HEK293 (cell line): ENCODE data around the gene NXPH4.

ENCODE experiments used
- IKZF3 ChIP-seq: fragments of 450-650 bp; IDR thresholded peaks from 2 replicates; pipeline ENCODE4 v1.5.0; 2018; ENCODE audit warnings: missing biosample characterization, mild to moderate bottlenecking, missing genetic modification characterization, moderate library complexity
- INSM2 ChIP-seq: fragments of 450-650 bp; formaldehyde crosslinking; IDR thresholded peaks from 2 replicates; pipeline ENCODE4 v1.5.1; 2016; ENCODE audit warnings: missing biosample characterization, missing genetic modification characterization
- TCF7L2 ChIP-seq: IDR thresholded peaks from 2 replicates; pipeline ENCODE4 v1.6.1; 2011; ENCODE audit warnings: low read depth, mild to moderate bottlenecking, inconsistent platforms, low read length, moderate library complexity, borderline replicate concordance
- ZBTB10 ChIP-seq: fragments of 450-650 bp; formaldehyde crosslinking; IDR thresholded peaks from 2 replicates; pipeline ENCODE4 v1.5.1; 2016; ENCODE audit warnings: missing biosample characterization, missing genetic modification characterization
- ZBTB20 ChIP-seq: fragments of 450-650 bp; formaldehyde crosslinking; IDR thresholded peaks from 2 replicates; pipeline ENCODE4 v1.5.1; 2016; ENCODE audit warnings: missing biosample characterization, missing genetic modification characterization
- ZFP69B ChIP-seq: fragments of 450-650 bp; formaldehyde crosslinking; IDR thresholded peaks from 2 replicates; pipeline ENCODE4 v1.5.1; 2016; ENCODE audit warnings: missing biosample characterization, missing genetic modification characterization
- ZNF132 ChIP-seq: fragments of 450-650 bp; formaldehyde crosslinking; IDR thresholded peaks from 2 replicates; pipeline ENCODE4 v1.5.1; 2017; ENCODE audit warnings: missing biosample characterization, missing genetic modification characterization, borderline replicate concordance
- ZNF157 ChIP-seq: fragments of 450-650 bp; formaldehyde crosslinking; IDR thresholded peaks from 2 replicates; pipeline ENCODE4 v1.5.1; 2016; ENCODE audit warnings: missing biosample characterization, missing genetic modification characterization
- ZNF16 ChIP-seq: fragments of 450-650 bp; formaldehyde crosslinking; IDR thresholded peaks from 2 replicates; pipeline ENCODE4 v1.5.1; 2016; ENCODE audit warnings: low read depth, missing biosample characterization, missing genetic modification characterization
- ZNF274 ChIP-seq, 2 experiments: fragments of 200-500 bp in 1 of 2; fragments of 450-650 bp in 1 of 2; sonication (Bioruptor generic) in 1 of 2; formaldehyde crosslinking in 1 of 2; IDR thresholded peaks; 2 replicates each; pipeline versions ENCODE4 v1.5.1 to v1.6.1; 2014 to 2016; ENCODE audit warnings: borderline replicate concordance in 1 of 2, inconsistent platforms in 1 of 2, low read length in 1 of 2, missing biosample characterization in 1 of 2, missing genetic modification characterization in 1 of 2
- ZNF341 ChIP-seq: fragments of 450-650 bp; formaldehyde crosslinking; IDR thresholded peaks from 2 replicates; pipeline ENCODE4; 2016; ENCODE audit warnings: low read depth, missing biosample characterization, missing genetic modification characterization
- ZNF449 ChIP-seq: fragments of 450-650 bp; formaldehyde crosslinking; IDR thresholded peaks from 2 replicates; pipeline ENCODE4 v1.5.1; 2017; ENCODE audit warnings: missing biosample characterization, mild to moderate bottlenecking, missing genetic modification characterization, moderate library complexity
- ZNF521 ChIP-seq: fragments of 450-650 bp; formaldehyde crosslinking; IDR thresholded peaks from 2 replicates; pipeline ENCODE4 v1.5.1; 2017; ENCODE audit warnings: missing biosample characterization, mild to moderate bottlenecking, missing genetic modification characterization
- ZNF544 ChIP-seq: fragments of 450-650 bp; formaldehyde crosslinking; IDR thresholded peaks from 2 replicates; pipeline ENCODE4 v1.5.0; 2017; ENCODE audit warnings: missing biosample characterization, missing genetic modification characterization
- ZNF677 ChIP-seq: fragments of 450-650 bp; IDR thresholded peaks from 2 replicates; pipeline ENCODE4 v1.5.0; 2018; ENCODE audit warnings: missing biosample characterization, mild to moderate bottlenecking, missing genetic modification characterization, moderate library complexity
- ZNF777 ChIP-seq: fragments of 450-650 bp; formaldehyde crosslinking; IDR thresholded peaks from 2 replicates; pipeline ENCODE4 v1.5.1; 2017; ENCODE audit warnings: missing biosample characterization, missing genetic modification characterization, borderline replicate concordance
- ZNF830 ChIP-seq: fragments of 450-650 bp; IDR thresholded peaks from 2 replicates; pipeline ENCODE4 v1.5.0; 2018; ENCODE audit warnings: missing biosample characterization, missing genetic modification characterization, low read depth, mild to moderate bottlenecking, moderate library complexity
- TF ChIP-seq, protein P1 (sequence below): fragments of 450-650 bp; formaldehyde crosslinking; IDR thresholded peaks from 2 replicates; pipeline ENCODE4 v1.5.1; 2016; ENCODE audit warnings: missing biosample characterization, missing genetic modification characterization
- TF ChIP-seq, protein P2 (sequence below): fragments of 450-650 bp; formaldehyde crosslinking; IDR thresholded peaks from 2 replicates; pipeline ENCODE4 v1.5.1; 2016; ENCODE audit warnings: missing biosample characterization, missing genetic modification characterization
- TF ChIP-seq, protein P3 (sequence below): fragments of 450-650 bp; formaldehyde crosslinking; IDR thresholded peaks from 2 replicates; pipeline ENCODE4 v1.5.1; 2017; ENCODE audit warnings: missing biosample characterization, missing genetic modification characterization
- TF ChIP-seq, protein P4 (sequence below): fragments of 450-650 bp; formaldehyde crosslinking; IDR thresholded peaks from 2 replicates; pipeline ENCODE4 v1.5.1; 2017; ENCODE audit warnings: missing biosample characterization, missing genetic modification characterization
- TF ChIP-seq, protein P5 (sequence below): fragments of 450-650 bp; formaldehyde crosslinking; conservative IDR thresholded peaks from 2 replicates; pipeline ENCODE4 v1.5.1; 2016; ENCODE audit warnings: low read depth, missing biosample characterization, missing genetic modification characterization

Gene NXPH4

GRCh38 chr12:57229634-57230380 lies 13.2 kb downstream of the NXPH4 start, which contains the start of gene SHMT2 (continued):
- peak; percentile 83 for TF ChIP-seq ZNF341 (tag by site-specific recombination)
- no peak for TF ChIP-seq ZNF16 (tag by site-specific recombination)
- TF ChIP-seq, protein P1, sequence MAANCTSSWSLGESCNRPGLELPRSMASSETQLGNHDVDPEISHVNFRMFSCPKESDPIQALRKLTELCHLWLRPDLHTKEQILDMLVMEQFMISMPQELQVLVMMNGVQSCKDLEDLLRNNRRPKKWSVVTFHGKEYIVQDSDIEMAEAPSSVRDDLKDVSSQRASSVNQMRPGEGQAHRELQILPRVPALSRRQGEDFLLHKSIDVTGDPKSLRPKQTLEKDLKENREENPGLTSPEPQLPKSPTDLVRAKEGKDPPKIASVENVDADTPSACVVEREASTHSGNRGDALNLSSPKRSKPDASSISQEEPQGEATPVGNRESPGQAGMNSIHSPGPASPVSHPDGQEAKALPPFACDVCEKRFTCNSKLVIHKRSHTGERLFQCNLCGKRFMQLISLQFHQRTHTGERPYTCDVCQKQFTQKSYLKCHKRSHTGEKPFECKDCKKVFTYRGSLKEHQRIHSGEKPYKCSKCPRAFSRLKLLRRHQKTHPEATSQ (tag by site-specific recombination) = no peak
- TF ChIP-seq ZNF777 (tag by site-specific recombination) = no peak
- no peak for TF ChIP-seq ZNF449 (tag by site-specific recombination)
- no peak for TF ChIP-seq IKZF3 (tag by site-specific recombination)
- peak; percentile 55; the same call in 1 of the 2 replicates for TF ChIP-seq ZFP69B
- TF ChIP-seq, protein P2, sequence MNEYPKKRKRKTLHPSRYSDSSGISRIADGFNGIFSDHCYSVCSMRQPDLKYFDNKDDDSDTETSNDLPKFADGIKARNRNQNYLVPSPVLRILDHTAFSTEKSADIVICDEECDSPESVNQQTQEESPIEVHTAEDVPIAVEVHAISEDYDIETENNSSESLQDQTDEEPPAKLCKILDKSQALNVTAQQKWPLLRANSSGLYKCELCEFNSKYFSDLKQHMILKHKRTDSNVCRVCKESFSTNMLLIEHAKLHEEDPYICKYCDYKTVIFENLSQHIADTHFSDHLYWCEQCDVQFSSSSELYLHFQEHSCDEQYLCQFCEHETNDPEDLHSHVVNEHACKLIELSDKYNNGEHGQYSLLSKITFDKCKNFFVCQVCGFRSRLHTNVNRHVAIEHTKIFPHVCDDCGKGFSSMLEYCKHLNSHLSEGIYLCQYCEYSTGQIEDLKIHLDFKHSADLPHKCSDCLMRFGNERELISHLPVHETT (tag by site-specific recombination) = no peak
- TF ChIP-seq ZBTB20 (tag by site-specific recombination) = peak; percentile 40; the same call in 1 of the 2 replicates
- TF ChIP-seq, protein P3, sequence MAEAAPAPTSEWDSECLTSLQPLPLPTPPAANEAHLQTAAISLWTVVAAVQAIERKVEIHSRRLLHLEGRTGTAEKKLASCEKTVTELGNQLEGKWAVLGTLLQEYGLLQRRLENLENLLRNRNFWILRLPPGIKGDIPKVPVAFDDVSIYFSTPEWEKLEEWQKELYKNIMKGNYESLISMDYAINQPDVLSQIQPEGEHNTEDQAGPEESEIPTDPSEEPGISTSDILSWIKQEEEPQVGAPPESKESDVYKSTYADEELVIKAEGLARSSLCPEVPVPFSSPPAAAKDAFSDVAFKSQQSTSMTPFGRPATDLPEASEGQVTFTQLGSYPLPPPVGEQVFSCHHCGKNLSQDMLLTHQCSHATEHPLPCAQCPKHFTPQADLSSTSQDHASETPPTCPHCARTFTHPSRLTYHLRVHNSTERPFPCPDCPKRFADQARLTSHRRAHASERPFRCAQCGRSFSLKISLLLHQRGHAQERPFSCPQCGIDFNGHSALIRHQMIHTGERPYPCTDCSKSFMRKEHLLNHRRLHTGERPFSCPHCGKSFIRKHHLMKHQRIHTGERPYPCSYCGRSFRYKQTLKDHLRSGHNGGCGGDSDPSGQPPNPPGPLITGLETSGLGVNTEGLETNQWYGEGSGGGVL (tag by site-specific recombination) = peak; percentile 95
- no peak for TF ChIP-seq ZNF157 (tag by site-specific recombination)
- TF ChIP-seq ZNF544 (tag by site-specific recombination) = no peak
- TF ChIP-seq TCF7L2 = no peak
- TF ChIP-seq ZNF677 (tag by site-specific recombination) = no peak
- no peak for TF ChIP-seq ZNF132
- TF ChIP-seq ZNF521 (tag by site-specific recombination) = no peak
- no peak for TF ChIP-seq ZNF830 (tag by site-specific recombination)
- no peak for TF ChIP-seq INSM2 (tag by site-specific recombination)
- no peak for TF ChIP-seq ZBTB10 (tag by site-specific recombination)
- TF ChIP-seq ZNF274 (IDR thresholded peaks at IDR 0.05; ENCODE audit: low read length) = no peak
- no peak for TF ChIP-seq ZNF274 (tag by site-specific recombination; IDR thresholded peaks at IDR 0.05; ENCODE audit: borderline replicate concordance)
- TF ChIP-seq, protein P4, sequence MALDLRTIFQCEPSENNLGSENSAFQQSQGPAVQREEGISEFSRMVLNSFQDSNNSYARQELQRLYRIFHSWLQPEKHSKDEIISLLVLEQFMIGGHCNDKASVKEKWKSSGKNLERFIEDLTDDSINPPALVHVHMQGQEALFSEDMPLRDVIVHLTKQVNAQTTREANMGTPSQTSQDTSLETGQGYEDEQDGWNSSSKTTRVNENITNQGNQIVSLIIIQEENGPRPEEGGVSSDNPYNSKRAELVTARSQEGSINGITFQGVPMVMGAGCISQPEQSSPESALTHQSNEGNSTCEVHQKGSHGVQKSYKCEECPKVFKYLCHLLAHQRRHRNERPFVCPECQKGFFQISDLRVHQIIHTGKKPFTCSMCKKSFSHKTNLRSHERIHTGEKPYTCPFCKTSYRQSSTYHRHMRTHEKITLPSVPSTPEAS (tag by site-specific recombination) = no peak
- TF ChIP-seq, protein P5, sequence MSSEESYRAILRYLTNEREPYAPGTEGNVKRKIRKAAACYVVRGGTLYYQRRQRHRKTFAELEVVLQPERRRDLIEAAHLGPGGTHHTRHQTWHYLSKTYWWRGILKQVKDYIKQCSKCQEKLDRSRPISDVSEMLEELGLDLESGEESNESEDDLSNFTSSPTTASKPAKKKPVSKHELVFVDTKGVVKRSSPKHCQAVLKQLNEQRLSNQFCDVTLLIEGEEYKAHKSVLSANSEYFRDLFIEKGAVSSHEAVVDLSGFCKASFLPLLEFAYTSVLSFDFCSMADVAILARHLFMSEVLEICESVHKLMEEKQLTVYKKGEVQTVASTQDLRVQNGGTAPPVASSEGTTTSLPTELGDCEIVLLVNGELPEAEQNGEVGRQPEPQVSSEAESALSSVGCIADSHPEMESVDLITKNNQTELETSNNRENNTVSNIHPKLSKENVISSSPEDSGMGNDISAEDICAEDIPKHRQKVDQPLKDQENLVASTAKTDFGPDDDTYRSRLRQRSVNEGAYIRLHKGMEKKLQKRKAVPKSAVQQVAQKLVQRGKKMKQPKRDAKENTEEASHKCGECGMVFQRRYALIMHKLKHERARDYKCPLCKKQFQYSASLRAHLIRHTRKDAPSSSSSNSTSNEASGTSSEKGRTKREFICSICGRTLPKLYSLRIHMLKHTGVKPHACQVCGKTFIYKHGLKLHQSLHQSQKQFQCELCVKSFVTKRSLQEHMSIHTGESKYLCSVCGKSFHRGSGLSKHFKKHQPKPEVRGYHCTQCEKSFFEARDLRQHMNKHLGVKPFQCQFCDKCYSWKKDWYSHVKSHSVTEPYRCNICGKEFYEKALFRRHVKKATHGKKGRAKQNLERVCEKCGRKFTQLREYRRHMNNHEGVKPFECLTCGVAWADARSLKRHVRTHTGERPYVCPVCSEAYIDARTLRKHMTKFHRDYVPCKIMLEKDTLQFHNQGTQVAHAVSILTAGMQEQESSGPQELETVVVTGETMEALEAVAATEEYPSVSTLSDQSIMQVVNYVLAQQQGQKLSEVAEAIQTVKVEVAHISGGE = no peak; the same call in none of the 2 replicates
